GM21447 (cell line): ENCODE measurements around the gene LCNL1.

ENCODE experiments used
- ATAC-seq: cut with Tn5 transposase; IDR thresholded peaks from one replicate; pipeline ENCODE4 v1.9.1; 2021; ENCODE audit not compliant: unreplicated experiment

Gene LCNL1

GRCh38 chr9:136982232-136983051 lies at the start of gene LCNL1:
LCNL1 (plus strand) TSS chr9:136982993; CDS start chr9:136983587, 594 bp downstream.
- no peak for ATAC-seq

GRCh38 chr9:136934277-136934676 lies 48.5 kb upstream of the LCNL1 start:
- ATAC-seq, result no peak

- no peak for ATAC-seq
Measured at GRCh38 chr9:136935651-136936050, 47.1 kb upstream of the LCNL1 start.

DNA sequence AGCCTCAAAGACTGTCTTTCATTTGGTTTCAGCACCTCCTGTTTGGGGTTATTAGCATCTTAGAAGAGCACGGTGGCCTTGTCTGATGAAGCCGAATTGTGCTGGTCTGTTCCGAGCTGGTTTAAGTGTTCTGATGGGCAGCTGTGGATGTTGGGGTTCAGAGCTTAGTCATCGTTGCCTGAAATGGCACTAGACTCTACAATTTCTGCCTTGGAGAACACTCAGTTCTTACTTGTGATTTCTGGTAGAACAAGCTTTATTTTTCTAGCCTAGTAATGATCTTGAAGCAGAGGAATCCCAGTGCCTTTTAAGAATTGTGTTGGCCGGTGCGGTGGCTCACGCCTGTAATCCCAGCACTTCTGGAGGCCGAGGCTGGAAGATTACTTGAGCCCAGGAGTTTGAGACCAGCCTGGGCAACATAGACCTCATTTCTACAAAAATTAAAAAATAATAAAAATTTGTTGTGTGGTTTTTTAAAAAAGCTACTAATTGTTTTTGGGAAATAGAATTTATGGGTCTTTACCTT lies 46.1 kb upstream of the LCNL1 start:
- no peak for ATAC-seq

GRCh38 chr9:136937186-136938001 lies 45.4 kb upstream of the LCNL1 start:
- no peak for ATAC-seq

DNA sequence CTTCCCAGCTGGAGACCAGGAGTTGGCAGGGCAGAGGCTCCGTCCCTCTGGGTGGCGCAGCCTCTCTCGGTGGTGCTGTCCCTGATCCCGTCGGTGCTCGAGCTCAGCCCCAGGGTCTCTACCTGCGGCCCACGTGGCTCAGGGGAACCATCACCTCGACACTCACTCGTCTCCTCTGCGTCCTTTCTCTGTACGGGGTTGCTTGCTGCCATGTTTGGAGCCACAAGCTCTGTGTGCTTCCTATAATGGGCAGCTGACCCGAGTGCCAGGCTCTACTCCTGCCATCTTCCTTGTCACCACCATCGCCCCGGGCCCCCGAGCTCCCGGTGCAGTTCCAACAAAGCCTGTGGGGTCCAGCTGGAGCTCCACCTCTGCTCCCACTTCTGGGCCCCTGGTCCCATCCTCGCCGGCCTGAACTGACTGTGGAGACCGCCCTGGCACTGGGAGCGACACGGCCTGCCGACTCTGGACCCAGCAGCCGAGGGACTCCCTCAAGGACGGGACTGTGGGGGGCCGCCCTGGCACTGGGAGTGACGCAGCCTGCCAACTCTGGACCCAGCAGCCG lies 43.3 kb upstream of the LCNL1 start:
- no peak for ATAC-seq

- no peak for ATAC-seq
Measured at GRCh38 chr9:136939996-136940525, 42.7 kb upstream of the LCNL1 start.

GRCh38 chr9:136940526-136941230 lies 42.1 kb upstream of the LCNL1 start:
- no peak for ATAC-seq

DNA sequence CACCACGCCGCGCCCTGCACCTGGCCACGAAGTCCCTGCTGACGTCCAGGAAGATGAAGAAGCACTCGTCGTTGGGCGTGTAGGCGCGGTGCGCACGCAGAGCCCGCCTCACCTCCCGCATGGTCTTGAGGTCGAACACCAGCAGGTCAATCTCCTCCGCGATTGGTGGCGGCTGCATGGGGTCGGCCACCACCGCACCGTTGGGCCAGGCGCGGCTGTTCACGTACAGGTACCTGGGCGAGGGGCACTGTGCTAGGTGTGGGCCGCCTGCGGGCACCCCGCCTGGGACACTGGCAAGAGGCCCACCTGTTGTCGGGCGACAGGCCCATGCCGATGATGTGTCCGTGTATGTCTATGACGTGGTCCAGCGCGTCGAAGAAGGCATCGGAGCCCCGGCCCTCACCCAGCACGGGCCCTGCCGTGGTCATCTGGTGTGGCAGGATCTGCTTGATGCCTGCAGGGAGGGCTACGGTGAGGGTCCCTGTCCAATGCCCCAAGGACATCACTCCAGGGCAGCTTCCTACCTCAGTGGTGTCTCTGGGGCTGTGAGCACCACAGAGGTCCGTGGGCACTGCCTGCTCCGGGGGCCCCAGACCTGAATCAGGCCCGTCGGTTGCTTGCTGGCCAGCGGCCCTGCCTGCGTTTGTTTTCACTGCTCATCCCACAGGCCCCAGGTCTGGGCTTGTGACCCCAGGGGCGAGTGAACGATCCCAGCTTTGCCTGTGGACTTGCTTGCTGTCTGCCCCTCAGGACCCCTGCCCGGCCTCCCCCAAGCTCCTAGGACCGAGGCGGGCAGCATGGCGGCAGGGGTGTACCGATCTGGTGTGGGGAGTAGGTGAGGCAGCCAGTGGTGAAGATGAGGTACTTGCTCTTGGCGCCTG lies 41.3 kb upstream of the LCNL1 start:
- ATAC-seq, result no peak

- ATAC-seq, result no peak
Measured at GRCh38 chr9:136942112-136942880, 40.5 kb upstream of the LCNL1 start.

GRCh38 chr9:136942881-136943230 lies 39.9 kb upstream of the LCNL1 start:
- no peak for ATAC-seq

GRCh38 chr9:136943291-136944211 lies 39.2 kb upstream of the LCNL1 start:
- ATAC-seq, result peak; percentile 16

DNA sequence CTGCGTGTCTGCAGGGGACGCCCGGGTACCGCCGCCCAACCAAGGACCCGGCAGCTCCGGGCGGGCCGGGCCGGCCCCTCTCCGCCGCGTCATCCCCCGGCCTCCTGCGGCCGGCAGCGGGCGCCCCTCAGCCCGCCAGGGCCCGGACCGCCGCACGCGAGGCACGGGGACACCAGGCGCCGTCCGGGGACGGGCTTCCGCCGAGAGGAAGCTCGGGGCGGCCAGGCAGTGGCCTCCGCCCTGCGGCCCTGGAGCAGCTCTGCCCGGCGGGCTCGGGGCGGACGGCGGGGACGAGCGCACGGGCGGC lies 38.6 kb upstream of the LCNL1 start:
- peak; percentile 34 for ATAC-seq

- ATAC-seq, result peak; percentile 67
Measured at GRCh38 chr9:136944519-136945332, 38.1 kb upstream of the LCNL1 start, which contains the start of the genes C8G and FBXW5. C8G (plus strand) TSS chr9:136945243; CDS start chr9:136945321, 78 bp downstream. FBXW5 (minus strand) TSS chr9:136944738; CDS start chr9:136944083, 655 bp downstream.

GRCh38 chr9:136945333-136946227 lies 37.2 kb upstream of the LCNL1 start:
- no peak for ATAC-seq
